Activated effector memory CD4-positive, alpha-beta T cell treated with Interleukin-2 at 50 U/mL for 16 hours (primary cell): ENCODE measurements around the gene IL1RN.

Experiments
- DNase-seq: peaks from one replicate; pipeline ENCODE4 v3.0.0-alpha.2; 2020

The IL1RN gene

DNA sequence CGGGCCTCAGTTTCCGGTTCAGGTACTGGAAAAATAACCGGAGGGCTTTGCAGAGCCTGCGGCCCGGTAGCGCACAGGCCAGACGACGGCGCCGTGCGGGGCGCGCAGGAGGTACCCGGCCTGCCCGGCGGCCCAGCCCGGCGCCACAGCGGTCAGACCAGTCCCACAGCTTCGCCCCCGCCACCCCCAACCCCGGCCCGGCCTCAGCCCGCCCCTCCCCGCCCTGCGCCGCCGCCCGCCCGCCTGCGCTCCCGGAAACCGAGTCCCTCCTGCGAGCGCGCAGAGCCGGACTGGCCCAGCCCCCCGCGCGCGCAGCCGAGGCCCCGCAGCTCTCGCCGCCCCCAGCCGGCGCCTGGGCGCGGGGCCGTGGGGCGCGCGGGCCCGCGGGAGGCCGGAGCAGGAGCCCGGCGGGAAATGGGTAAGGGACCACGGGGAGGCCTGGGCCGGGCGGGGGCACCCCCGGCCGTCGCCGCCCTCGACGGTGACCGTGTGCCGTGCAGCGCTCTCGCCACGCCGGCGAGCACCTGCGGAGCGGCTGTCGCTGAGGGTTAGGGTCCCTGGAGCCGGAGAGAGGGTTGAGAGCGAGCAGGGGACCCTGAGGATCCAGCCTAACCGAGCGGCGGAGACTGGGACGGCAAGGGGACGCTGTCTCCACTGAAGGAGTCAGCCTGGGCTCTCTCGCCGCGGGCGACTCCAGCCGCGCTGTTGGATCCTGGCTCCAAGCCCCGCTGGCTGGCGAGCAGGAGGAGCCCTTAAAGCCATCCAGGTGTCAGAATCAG lies 29.9 kb downstream of the IL1RN start:
- DNase-seq: peak; percentile 33

DNA sequence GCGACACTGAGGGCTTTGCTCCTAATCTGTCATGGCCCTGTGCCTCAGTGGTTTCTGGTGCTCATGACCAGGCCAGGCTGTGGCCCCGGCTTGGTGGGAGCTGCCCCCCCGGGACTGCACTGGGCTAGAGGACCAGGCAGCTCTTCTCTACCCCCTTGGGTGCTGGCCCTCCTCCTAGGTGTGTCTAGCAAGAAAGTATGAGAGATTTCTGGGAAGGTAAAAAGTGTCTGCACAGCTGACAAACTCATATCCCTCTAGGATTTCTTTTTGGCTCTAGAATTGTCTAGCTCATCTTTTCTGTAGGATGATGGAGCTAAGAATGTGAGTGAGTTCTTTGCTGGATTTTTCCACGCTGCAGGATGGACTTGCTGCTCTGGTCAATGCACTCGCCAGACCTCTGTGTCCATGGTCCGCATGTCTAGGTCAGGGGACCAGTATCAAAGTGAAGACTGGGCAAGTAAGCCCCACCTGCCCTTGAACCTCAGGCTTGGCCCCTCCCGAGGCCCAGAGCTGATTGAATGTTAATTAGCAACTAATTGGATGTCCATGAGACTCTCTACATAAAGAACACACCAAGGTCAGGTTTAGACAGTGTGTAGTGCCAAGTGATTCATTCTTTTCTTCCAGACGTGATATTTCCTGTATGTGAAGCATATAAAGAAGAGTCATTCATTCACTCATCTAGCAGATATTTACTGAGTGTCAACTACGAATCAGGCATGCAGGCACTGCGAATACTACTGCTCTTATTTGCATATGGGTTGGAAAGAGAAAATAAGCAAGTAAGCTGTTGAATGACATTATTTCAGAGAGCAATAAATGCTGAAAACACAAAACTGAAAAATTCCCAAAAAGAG lies 30.7 kb downstream of the IL1RN start:
- no peak for DNase-seq

DNA sequence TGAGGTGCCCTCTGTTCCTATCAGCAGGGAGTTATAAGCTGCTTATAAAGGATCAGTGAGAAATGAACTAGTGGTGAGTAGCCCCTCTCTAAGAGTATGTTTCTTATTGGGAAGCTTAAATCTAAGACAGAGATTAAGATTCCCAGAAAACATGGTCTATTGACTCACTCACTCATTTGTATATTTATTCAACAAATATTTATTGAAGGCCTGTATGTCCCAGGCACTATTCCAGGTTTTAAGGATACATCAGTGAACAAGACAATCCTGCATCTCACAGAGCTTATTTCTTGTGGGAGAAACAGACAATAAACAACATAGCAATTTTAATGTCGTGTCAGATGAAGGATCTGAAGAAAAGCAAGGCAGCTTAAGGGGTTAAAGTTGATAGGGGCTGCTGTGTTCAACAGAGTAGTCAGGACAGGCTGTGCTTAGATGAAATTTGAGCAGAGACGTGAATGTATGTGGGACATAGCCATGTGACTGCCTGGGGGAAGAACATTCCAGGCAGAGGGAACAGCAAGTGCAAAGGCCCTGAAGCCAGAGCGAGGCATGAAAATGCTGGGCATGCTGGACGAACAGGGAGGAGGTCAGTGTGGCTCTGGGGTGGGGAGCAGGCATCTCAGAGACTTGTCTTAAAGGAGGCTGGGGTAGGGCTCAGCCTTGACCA lies 31.6 kb downstream of the IL1RN start:
- no peak for DNase-seq

- no peak for DNase-seq
These were observed 32.9 kb downstream of the IL1RN start for GRCh38 chr2:113160248-113160647.

GRCh38 chr2:113160962-113161361 lies 33.6 kb downstream of the IL1RN start:
- no peak for DNase-seq

GRCh38 chr2:113162173-113162572 lies 34.8 kb downstream of the IL1RN start:
- DNase-seq: no peak

DNA sequence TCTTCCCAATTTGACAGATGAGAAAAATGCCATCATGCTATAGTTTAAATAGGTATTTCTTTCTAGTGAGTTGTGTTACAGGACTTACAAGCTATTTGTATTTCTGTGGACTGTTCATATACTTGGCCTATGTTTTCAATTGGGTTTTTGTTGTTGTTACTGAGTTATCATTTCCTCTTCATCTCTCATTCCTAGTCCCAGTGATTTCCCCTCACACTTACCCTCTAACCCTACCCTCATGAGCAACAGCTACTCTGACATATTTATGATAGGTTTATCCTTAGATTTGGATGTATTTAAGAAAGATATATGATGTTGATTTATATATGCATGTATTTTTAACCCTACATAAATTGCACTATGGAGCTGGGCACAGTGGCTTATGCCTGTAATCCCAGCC lies 35.5 kb downstream of the IL1RN start:
- DNase-seq: no peak

- no peak for DNase-seq
These were observed 37.0 kb downstream of the IL1RN start for GRCh38 chr2:113164215-113164929.

GRCh38 chr2:113164930-113165585 lies 37.7 kb downstream of the IL1RN start:
- no peak for DNase-seq

DNA sequence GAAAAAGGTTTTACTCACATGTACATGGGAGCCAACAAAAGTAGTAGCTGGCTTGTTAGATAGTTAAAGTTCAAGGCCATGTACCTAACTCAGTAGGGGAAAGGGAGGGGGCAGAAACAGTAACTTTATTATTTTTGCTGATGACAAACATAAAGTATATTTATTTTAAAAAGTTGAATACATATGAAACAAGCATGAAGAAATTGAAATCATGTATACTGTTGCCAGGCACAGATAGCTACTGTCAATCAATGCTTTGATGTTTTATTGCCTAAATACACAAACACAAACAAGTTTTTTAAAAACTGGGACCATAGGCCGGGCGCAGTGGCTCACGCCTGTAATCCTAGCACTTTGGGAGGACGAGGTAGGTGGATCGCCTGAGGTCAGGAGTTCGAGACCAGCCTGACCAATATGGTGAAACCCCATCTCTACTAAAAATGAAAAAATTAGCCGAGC lies 38.8 kb downstream of the IL1RN start:
- DNase-seq: no peak

GRCh38 chr2:113167115-113167932 lies 39.9 kb downstream of the IL1RN start:
- peak; percentile 29 for DNase-seq

DNA sequence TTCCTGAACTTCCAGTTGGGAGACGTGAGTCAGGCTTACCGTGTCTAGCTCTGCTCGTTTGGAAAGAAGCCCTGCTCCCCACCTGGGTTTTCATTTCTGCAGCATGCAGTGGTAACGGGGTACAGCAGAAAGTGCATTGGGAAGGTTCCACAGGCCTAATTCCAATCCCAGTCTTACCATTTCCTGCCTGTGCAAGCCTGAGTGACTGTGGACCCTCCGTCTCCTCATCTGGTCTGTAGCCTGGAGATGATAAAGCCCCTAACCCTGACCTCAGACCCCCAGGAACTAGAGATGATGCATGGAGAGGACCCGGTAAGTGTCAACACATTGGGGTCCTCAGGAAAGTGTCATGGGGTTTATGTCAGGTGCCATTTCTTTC lies 40.6 kb downstream of the IL1RN start:
- no peak for DNase-seq

GRCh38 chr2:113169002-113169530 lies 41.7 kb downstream of the IL1RN start:
- peak; percentile 21 for DNase-seq

DNA sequence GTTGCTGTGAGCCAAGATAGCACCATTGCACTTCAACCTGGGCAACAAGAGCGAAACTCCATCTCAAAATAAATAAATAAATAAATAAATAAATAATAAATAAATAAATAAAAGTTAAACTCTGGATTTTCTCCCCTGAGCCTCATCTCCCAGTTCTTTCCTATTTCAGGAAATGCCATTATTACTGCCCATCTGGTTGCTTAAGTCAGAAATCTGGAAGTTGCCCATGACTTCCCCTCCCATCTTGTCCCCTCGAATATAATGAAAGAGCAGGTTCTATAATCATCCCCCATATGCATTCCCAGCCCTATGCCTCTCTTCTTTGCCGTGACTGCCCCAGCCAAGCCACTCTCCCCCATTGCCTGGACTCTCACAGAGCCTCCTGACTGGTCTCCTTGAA lies 42.2 kb downstream of the IL1RN start:
- no peak for DNase-seq

DNA sequence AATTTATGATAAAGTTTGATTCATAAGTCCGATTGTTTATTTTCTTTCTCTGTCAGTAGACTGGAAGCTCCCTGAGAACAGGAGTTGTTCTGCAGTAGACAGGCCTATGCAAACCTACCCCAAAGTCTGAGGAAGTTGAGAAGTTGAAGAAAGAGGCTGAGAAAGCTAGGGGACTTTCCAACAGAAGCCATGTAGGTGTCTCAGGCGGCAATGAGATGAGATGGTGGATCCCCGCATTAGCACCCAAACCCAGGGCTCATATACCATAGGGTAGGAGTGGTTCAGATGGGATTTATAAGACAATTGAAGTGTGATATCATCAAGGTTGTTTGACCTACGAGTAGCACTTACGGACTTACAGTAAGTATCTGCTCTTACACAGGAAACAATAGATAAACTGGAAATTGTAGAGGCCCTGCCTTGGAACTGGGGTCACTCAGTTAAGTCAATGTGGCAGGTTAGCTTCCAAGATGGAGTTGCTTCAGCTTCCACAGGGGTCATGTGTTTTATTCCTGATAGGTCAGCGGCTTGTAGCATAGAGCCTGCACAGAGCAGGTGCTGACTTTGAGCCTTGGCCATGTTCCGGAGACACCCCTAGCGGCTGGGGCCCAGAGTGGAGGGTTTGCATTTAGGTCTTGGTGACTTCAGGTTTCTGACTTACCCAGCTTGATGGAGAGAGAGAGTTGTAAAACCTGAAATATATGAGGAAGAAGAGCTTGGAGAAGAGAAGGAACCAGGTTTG lies 44.1 kb downstream of the IL1RN start:
- DNase-seq: no peak

GRCh38 chr2:113172721-113173541 lies 45.5 kb downstream of the IL1RN start:
- DNase-seq: no peak

DNA sequence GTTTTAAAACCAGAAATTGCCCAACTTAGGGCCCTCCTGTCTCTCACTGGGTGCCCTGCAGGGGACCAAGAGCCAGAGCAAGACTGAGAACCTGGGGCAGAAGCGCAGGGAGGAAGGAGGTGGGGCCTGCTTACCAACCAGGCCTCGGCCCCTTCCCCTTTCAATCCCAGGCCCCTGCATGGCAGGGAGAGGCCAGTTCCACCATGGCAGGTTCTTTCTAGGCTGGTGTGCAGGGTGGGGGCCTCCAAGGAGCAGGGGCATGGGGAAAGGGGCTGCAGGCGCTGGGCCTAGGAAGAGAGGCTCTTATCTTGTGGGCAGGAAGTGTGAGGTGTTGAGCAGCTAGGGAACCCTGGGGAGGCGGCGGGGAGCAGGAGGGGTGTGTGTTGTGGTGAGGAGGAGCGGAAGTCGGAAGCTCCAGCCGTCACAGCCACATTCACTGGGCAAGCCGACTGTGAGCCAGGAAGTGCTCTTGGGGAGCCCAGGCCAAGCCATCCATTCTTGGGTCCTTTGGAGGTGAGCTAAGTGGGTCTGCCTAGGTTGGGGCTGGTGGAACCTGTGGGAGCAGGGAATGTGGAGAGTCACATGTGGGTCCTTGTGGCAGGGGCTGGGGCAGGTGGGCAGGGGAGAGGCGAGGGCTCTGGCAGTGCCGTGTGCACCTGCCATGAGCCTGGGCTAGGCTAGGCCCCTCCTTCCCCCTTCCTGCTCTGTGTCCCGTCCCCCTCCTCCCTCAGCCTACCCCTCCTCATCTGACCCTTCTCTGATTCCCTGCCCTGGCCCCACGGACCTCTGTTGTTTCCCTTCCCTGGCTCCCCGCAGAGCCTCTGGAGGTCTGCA lies 46.4 kb downstream of the IL1RN start, which contains the start of gene PSD4:
TSS of gene PSD4 (plus strand) at position 430 of the 834 bp plus-strand sequence. CDS start 8,486 bp downstream, outside the sequence.
- DNase-seq: peak; percentile 87

GRCh38 chr2:113174376-113174750 lies 47.0 kb downstream of the IL1RN start:
- no peak for DNase-seq
